ENCODE data around the gene LMAN2L.

Gene LMAN2L, protein sequence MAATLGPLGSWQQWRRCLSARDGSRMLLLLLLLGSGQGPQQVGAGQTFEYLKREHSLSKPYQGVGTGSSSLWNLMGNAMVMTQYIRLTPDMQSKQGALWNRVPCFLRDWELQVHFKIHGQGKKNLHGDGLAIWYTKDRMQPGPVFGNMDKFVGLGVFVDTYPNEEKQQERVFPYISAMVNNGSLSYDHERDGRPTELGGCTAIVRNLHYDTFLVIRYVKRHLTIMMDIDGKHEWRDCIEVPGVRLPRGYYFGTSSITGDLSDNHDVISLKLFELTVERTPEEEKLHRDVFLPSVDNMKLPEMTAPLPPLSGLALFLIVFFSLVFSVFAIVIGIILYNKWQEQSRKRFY

DNA sequence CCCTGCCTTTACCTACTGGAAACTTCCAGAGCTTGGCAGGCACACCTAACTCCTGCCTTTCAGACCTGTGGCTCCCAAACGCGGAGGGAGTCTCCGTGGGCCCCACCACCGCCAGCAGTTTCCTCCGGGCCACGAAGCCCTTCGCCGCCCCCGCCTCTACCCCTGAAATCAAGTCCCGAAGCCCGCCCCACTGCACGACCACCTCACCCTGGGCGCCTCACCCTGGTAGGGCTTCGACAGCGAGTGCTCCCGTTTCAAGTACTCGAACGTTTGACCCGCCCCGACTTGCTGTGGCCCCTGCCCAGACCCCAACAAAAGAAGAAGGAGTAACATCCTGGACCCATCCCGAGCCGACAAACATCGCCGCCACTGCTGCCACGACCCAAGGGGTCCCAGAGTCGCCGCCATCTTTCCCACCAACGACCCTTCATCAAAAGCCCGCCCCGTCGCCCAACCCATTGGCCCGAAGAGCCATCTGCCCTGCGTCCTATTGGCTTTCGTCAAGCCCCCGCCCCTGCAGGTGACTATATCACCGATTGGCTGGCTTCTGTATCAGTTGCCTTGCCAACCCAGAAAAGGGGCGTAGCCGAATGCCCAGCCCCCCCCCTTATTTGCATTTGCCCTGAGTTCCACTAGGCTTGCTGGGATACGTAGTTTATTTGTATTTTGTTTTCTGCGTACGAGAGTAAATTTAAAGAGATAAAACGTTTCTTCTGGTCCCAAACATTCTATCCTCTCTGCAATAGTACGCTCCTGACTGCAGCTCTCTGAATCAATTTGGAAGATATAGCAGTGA, at the start of gene LMAN2L:
Gene LMAN2L, minus strand, starts transcription at position 432 of the 796 bp plus-strand sequence. Its CDS starts 24 bp downstream, at position 408.
- DNase-seq (ENCODE audit: low spot score) (peak; percentile 97), ATAC-seq (ENCODE audit: low read depth) (peak; percentile 99)
- Histone ChIP-seq H3K4me3 (ENCODE audit: severe bottlenecking) (peak within 1 kb of the TSS; percentile 80), H3K36me3 (ENCODE audit: low read depth) (peaks cover 23% of the 10 kb centered on the region), H3K27ac (ENCODE audit: poor library complexity, severe bottlenecking) (peak within 1 kb of the TSS; percentile 8), H3K27me3 (ENCODE audit: insufficient read depth, poor library complexity, severe bottlenecking) (no peaks in the 10 kb centered on the region), H3K9me3 (ENCODE audit: severe bottlenecking) (no peaks in the 10 kb centered on the region), H3K4me1 (ENCODE audit: insufficient read depth, poor library complexity, severe bottlenecking) (peaks cover 11% of the 10 kb centered on the region)
- peak; percentile 8 for TF ChIP-seq CTCF (IDR thresholded peaks at IDR 0.05; ENCODE audit: poor library complexity, severe bottlenecking)

DNA sequence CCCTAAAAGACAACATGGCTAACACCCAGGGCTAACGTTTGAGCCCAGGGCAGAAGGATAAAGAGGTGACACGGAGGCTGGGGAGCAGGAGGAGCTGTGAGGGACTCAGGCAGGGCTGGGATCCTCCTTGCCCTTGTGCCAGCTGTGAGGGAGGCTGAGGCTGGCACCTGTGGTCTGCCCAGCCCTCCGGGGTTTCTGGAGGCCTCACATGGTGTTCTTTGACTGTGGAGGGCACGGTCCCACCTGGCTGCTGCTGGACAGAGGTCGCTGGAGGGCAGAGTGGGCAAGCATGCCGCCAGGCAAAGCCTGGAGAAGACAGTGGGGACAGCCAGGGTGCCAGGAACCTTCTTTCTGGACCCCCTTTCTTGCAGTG, 49.4 kb upstream of the LMAN2L start:
- peaks cover 24% of the 10 kb centered on the region for H3K4me1 ChIP-seq (ENCODE audit: insufficient read depth, poor library complexity, severe bottlenecking)
- H3K27ac ChIP-seq (ENCODE audit: poor library complexity, severe bottlenecking): no peak overlapping the region
- no peaks in the 10 kb centered on the region for H3K9me3 ChIP-seq (ENCODE audit: severe bottlenecking)
- no peaks in the 10 kb centered on the region for H3K27me3 ChIP-seq (ENCODE audit: insufficient read depth, poor library complexity, severe bottlenecking)
- ATAC-seq (ENCODE audit: low read depth) (no peak), DNase-seq (ENCODE audit: low spot score) (no peak)
- no peak for TF ChIP-seq CTCF (IDR thresholded peaks at IDR 0.05; ENCODE audit: poor library complexity, severe bottlenecking)
- no peaks in the 10 kb centered on the region for H3K36me3 ChIP-seq (ENCODE audit: low read depth)
- H3K4me3 ChIP-seq (ENCODE audit: severe bottlenecking): no peak overlapping the region

DNA sequence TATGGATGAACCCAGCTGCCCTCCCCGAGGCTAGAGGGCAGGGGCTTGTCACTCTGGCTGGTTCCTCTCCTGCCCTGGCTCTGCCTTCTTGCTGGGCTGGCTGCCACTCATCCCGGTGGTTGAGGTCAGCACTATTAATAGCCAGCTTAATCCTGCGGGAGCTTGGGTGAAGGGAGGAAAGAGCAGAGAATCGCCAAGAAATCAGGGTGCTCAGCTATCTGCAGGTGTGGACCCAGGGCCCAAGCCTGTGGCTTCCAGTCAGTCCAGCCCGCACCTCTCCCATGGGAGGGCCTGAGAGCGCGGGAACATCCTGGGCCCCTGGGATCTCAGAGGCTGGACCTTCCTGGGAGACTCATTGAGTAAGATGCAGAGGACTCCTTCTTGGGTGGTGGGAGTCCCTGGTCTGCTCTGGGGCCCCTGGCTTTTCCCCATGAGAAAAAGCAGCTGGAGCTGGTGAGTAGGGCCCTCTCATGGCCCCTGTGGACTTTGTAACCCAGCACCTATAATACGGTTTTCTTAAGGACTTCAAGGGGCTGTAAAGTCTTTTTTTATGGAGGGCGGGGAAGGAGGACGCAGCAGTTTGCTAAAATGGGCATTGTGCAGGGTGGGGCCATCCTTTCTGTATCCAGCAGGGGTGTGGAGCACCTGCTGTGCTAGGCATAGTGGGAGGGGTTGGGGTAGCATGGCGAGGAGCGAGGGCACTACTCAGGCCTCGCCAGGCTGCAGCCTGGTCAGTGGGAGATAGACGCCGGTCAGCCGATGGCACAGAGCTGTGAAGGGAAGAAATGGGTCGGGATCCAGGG, 48.8 kb upstream of the LMAN2L start:
- ATAC-seq (ENCODE audit: low read depth) (peak; percentile 54), DNase-seq (ENCODE audit: low spot score) (no peak)
- Histone ChIP-seq H3K27me3 (ENCODE audit: insufficient read depth, poor library complexity, severe bottlenecking) (no peaks in the 10 kb centered on the region), H3K4me1 (ENCODE audit: insufficient read depth, poor library complexity, severe bottlenecking) (peaks cover 24% of the 10 kb centered on the region), H3K36me3 (ENCODE audit: low read depth) (no peaks in the 10 kb centered on the region), H3K4me3 (ENCODE audit: severe bottlenecking) (no peak overlapping the region), H3K27ac (ENCODE audit: poor library complexity, severe bottlenecking) (peak overlapping the region; percentile 67), H3K9me3 (ENCODE audit: severe bottlenecking) (no peaks in the 10 kb centered on the region)
- TF ChIP-seq CTCF (IDR thresholded peaks at IDR 0.05; ENCODE audit: poor library complexity, severe bottlenecking): no peak

DNA sequence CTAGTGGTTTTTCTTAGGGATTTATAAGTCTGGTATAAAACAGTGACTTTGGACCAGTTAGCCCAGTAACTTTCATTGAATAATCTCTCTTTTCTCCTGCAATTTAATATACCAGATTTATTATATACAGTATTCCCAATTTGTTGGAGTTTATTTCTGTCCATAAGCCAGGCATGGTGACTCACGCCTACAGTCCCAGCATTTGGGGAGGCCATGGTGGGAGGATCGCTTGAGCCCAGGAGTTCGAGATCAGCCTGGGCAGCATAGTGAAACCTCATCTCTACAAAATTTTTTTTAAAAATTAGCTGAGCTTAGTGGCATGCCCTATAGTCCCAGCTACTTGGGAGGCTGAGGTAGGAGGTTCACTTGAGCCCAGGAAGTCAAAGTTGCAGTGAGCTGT, 47.5 kb upstream of the LMAN2L start:
- no peaks in the 10 kb centered on the region for H3K27me3 ChIP-seq (ENCODE audit: insufficient read depth, poor library complexity, severe bottlenecking)
- DNase-seq (ENCODE audit: low spot score): no peak
- no peak for TF ChIP-seq CTCF (IDR thresholded peaks at IDR 0.05; ENCODE audit: poor library complexity, severe bottlenecking)
- H3K4me3 ChIP-seq (ENCODE audit: severe bottlenecking): no peak overlapping the region
- H3K27ac ChIP-seq (ENCODE audit: poor library complexity, severe bottlenecking): peak overlapping the region; percentile 67
- ATAC-seq (ENCODE audit: low read depth): no peak
- no peaks in the 10 kb centered on the region for H3K36me3 ChIP-seq (ENCODE audit: low read depth)
- peaks cover 24% of the 10 kb centered on the region for H3K4me1 ChIP-seq (ENCODE audit: insufficient read depth, poor library complexity, severe bottlenecking)
- H3K9me3 ChIP-seq (ENCODE audit: severe bottlenecking): no peaks in the 10 kb centered on the region

All from RWPE2 (cell line).